GM12878 (cell line): ENCODE measurements around the gene CHL1. TPM values are rescaled to one million over a fixed set of nuclear protein-coding genes. Genes with fewer than 3 reads are reported as not detected.

ENCODE experiments used
- ATAC-seq: fragments of 200-7000 bp; cut with Tn5 transposase; 3 replicates; pipeline ENCODE4 v1.9.1; 2020; ENCODE audit warnings: mild to moderate bottlenecking, moderate library complexity
- BruUV-seq: library from RNA; stranded (reverse); fragments of 400-500 nt; replicated peaks from 2 replicates; lab custom pipeline; 2021; lab: Mats Ljungman, UMichigan
- CTCF ChIA-PET: fragments of 300-600 bp; sonication (Branson Sonifier 250); formaldehyde crosslinking; extraction: SDS; loops from one replicate; lab custom pipeline; 2021; ENCODE audit warnings: inconsistent platforms; lab: Yijun Ruan, JAX
- POLR2A ChIA-PET: fragments of 350-600 bp; formaldehyde crosslinking; extraction: SDS; loops from one replicate; lab custom pipeline; 2021; ENCODE audit warnings: inconsistent platforms; lab: Charles Lee
- RAD21 ChIA-PET: fragments of 300-600 bp; sonication (Branson Sonifier 250); formaldehyde crosslinking; loops from one replicate; lab custom pipeline; 2023; ENCODE audit warnings: antibody characterized with exemption; ENCODE audit not compliant: unreplicated experiment; lab: Charles Lee
- SMC1A ChIA-PET: fragments of 300-600 bp; sonication (Branson Sonifier 250); formaldehyde crosslinking; loops from one replicate; lab custom pipeline; 2023; ENCODE audit not compliant: unreplicated experiment, uncharacterized antibody; lab: Charles Lee
- DNase-seq: peaks from one replicate; pipeline ENCODE4 v3.0.0-alpha.2; 2011; ENCODE audit warnings: low read depth, low spot score
- FAIRE-seq: peaks from 3 replicates; lab custom pipeline; 2011; peaks lifted over from hg19 to GRCh38; lab: Jason Lieb, UNC
- H2AFZ ChIP-seq: 2 replicates; pipeline ENCODE4 v1.6.0; 2011; ENCODE audit warnings: low read depth, low read length, control low read depth; ENCODE audit not compliant: control insufficient read depth
- H3K27ac ChIP-seq: 2 replicates; pipeline ENCODE4 v1.5.1; 2011; ENCODE audit warnings: control low read depth; ENCODE audit not compliant: control insufficient read depth, insufficient read depth
- H3K27me3 ChIP-seq, 2 experiments: replicated peaks in 1 of 2; 2 replicates each; pipeline versions ENCODE4 v1.6.0 to v1.6.1; 2011; ENCODE audit warnings: low read length in 1 of 2; ENCODE audit not compliant: control insufficient read depth in 2 of 2, insufficient read depth in 2 of 2
- H3K36me3 ChIP-seq, 2 experiments: 2 replicates each; pipeline ENCODE4 v1.5.1; 2011; ENCODE audit warnings: low read length in 1 of 2; ENCODE audit not compliant: control insufficient read depth in 2 of 2, insufficient read depth in 2 of 2
- H3K4me1 ChIP-seq: 2 replicates; pipeline ENCODE4 v1.6.1; 2011; ENCODE audit warnings: mild to moderate bottlenecking, low read length, moderate library complexity, mixed read lengths; ENCODE audit not compliant: control insufficient read depth, insufficient read depth
- H3K4me2 ChIP-seq: 2 replicates; pipeline ENCODE4 v1.6.0; 2011; ENCODE audit warnings: control low read depth; ENCODE audit not compliant: control insufficient read depth, insufficient read depth
- H3K4me3 ChIP-seq: fragments of 200-600 bp; sonication (generic); 2 replicates; pipeline ENCODE4 v1.5.1; 2016
- H3K79me2 ChIP-seq: 2 replicates; pipeline ENCODE4 v1.6.0; 2011; ENCODE audit warnings: low read length; ENCODE audit not compliant: control insufficient read depth, insufficient read depth
- H3K9ac ChIP-seq: 2 replicates; pipeline ENCODE4 v1.8.0; 2011; ENCODE audit warnings: low read length, control low read depth, mixed read lengths; ENCODE audit not compliant: control insufficient read depth, insufficient read depth
- H3K9me3 ChIP-seq: replicated peaks from 3 replicates; pipeline ENCODE4 v1.5.1; 2011; ENCODE audit warnings: mild to moderate bottlenecking, low read length; ENCODE audit not compliant: control insufficient read depth, insufficient read depth
- H4K20me1 ChIP-seq: 2 replicates; pipeline ENCODE4 v1.6.0; 2011; ENCODE audit not compliant: control insufficient read depth, insufficient read depth
- ATF7 ChIP-seq: fragments of 450-650 bp; IDR thresholded peaks from 2 replicates; pipeline ENCODE4 v1.6.1; 2016; ENCODE audit warnings: low read depth, mild to moderate bottlenecking
- EP300 ChIP-seq, 2 experiments: fragments of 150-350 bp in 1 of 2; IDR thresholded peaks; 2 replicates each; pipeline ENCODE4 v1.6.1; 2011 to 2012; ENCODE audit warnings: low read depth in 2 of 2, low read length in 2 of 2, borderline replicate concordance in 1 of 2, improper control_type of control experiment in 1 of 2, inconsistent platforms in 1 of 2; ENCODE audit not compliant: control insufficient read depth in 1 of 2
- JUNB ChIP-seq: IDR thresholded peaks from 2 replicates; pipeline ENCODE4 v1.6.1; 2016; ENCODE audit warnings: antibody characterized with exemption, mild to moderate bottlenecking
- RAD51 ChIP-seq: fragments of 450-650 bp; IDR thresholded peaks from 2 replicates; pipeline ENCODE4 v1.6.1; 2016; ENCODE audit warnings: moderate library complexity, mild to moderate bottlenecking, inconsistent platforms
- SREBF2 ChIP-seq: IDR thresholded peaks from 2 replicates; pipeline ENCODE4 v1.6.1; 2012; ENCODE audit warnings: mild to moderate bottlenecking, low read length
- ZZZ3 ChIP-seq: IDR thresholded peaks from 2 replicates; pipeline ENCODE4 v1.6.1; 2011; ENCODE audit warnings: low read depth; ENCODE audit not compliant: control insufficient read depth, insufficient read length
- WGBS: methylation state at CpG from one replicate; pipeline ENCODE4 v1.1.6; 2016; ENCODE audit warnings: low lambda C conversion rate; ENCODE audit not compliant: insufficient replicate concordance, insufficient coverage; ENCODE audit errors: missing lambda C conversion rate; 5-methylcytosine and 5-hydroxymethylcytosine counted together
- in situ Hi-C: fragments of 300-500 bp; cut with MboI; formaldehyde crosslinking; loops from 9 replicates; pipeline ENCODE4 v1.14.3; 2018; ENCODE audit warnings: mixed read lengths
- intact Hi-C: fragments of 100-400 bp; cut with micrococcal nuclease; formaldehyde crosslinking; loops from one replicate; pipeline ENCODE4 v1.14.2; 2022; ENCODE audit not compliant: unreplicated experiment
- polyA plus RNA-seq, 11 experiments: library from polyadenylated mRNA; depleted of rRNA in 4 of 11; unstranded in 6 of 11; stranded (reverse) in 5 of 11; fragments of >200 nt; fragmentation: Nextera tagmentation in 4 of 11; fragmentation: Illumina TruSeq in 1 of 11; extraction: Ambion mirVana in 4 of 11; extraction: Trizol in 1 of 11; gene quantifications; 1 replicate in 1 of 11; 2 replicates in 10 of 11; pipeline versions ENCODE4 v1.2.1 to v1.2.3, GENCODE V29; 2011 to 2016; ENCODE audit warnings: inconsistent platforms in 2 of 11, missing spikeins in 2 of 11, low read depth in 1 of 11
- total RNA-seq, 4 experiments: library from RNA; depleted of rRNA in 3 of 4; stranded (reverse); fragments of >200 nt in 3 of 4; fragmentation: Illumina TruSeq in 1 of 4; extraction: Trizol in 1 of 4; gene quantifications; 2 replicates each; pipeline versions ENCODE4 v1.2.1 to v1.2.3, GENCODE V29; 2013 to 2021
- TF ChIP-seq, protein P1 (sequence below): fragments of 450-650 bp; IDR thresholded peaks from 2 replicates; pipeline ENCODE4 v1.6.1; 2017; ENCODE audit warnings: low read depth, mild to moderate bottlenecking, moderate library complexity
- TF ChIP-seq, protein P2 (sequence below): fragments of 450-650 bp; IDR thresholded peaks from 2 replicates; pipeline ENCODE4 v1.6.1; 2016; ENCODE audit warnings: mild to moderate bottlenecking

CHL1 gene
- total and polyA plus RNA-seq, 10 of the 15 experiments (the other 5 are each of a cell fraction or from before 2014, with no cell fraction given), result 0.71 to 30.4 (median 1.8) TPM

DNA sequence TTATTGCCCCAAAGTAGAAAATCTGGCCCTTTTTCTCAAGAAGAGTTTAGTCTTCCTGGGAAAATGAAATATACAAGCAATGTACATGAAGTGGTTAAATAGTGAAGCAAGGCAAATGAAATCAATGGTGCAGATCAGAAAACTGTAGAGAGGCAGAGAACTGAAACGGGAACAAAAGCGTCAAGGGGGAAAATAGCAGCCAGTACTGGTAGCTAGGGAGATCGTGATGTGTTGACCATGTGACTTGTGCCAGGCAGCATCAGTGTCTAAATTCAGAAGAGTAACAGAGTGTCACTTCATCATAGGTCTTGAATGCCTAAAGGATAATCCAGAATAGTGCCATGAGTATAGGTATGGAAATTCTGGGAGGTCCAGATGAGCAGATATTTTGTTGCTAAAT lies 163.1 kb downstream of the CHL1 start (continued):
- TF ChIP-seq, protein P1, sequence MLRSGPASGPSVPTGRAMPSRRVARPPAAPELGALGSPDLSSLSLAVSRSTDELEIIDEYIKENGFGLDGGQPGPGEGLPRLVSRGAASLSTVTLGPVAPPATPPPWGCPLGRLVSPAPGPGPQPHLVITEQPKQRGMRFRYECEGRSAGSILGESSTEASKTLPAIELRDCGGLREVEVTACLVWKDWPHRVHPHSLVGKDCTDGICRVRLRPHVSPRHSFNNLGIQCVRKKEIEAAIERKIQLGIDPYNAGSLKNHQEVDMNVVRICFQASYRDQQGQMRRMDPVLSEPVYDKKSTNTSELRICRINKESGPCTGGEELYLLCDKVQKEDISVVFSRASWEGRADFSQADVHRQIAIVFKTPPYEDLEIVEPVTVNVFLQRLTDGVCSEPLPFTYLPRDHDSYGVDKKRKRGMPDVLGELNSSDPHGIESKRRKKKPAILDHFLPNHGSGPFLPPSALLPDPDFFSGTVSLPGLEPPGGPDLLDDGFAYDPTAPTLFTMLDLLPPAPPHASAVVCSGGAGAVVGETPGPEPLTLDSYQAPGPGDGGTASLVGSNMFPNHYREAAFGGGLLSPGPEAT, result peak; percentile 53
- TF ChIP-seq EP300 (IDR thresholded peaks at IDR 0.05; ENCODE audit: borderline replicate concordance in 1 of 2, control insufficient read depth in 1 of 2, low read depth in 2 of 2, low read length in 2 of 2) (no peak), RAD51 (peak; percentile 88), JUNB (no peak), SREBF2 (no peak)
- TF ChIP-seq, protein P2, sequence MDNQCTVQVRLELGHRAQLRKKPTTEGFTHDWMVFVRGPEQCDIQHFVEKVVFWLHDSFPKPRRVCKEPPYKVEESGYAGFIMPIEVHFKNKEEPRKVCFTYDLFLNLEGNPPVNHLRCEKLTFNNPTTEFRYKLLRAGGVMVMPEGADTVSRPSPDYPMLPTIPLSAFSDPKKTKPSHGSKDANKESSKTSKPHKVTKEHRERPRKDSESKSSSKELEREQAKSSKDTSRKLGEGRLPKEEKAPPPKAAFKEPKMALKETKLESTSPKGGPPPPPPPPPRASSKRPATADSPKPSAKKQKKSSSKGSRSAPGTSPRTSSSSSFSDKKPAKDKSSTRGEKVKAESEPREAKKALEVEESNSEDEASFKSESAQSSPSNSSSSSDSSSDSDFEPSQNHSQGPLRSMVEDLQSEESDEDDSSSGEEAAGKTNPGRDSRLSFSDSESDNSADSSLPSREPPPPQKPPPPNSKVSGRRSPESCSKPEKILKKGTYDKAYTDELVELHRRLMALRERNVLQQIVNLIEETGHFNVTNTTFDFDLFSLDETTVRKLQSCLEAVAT, result peak; percentile 96

DNA sequence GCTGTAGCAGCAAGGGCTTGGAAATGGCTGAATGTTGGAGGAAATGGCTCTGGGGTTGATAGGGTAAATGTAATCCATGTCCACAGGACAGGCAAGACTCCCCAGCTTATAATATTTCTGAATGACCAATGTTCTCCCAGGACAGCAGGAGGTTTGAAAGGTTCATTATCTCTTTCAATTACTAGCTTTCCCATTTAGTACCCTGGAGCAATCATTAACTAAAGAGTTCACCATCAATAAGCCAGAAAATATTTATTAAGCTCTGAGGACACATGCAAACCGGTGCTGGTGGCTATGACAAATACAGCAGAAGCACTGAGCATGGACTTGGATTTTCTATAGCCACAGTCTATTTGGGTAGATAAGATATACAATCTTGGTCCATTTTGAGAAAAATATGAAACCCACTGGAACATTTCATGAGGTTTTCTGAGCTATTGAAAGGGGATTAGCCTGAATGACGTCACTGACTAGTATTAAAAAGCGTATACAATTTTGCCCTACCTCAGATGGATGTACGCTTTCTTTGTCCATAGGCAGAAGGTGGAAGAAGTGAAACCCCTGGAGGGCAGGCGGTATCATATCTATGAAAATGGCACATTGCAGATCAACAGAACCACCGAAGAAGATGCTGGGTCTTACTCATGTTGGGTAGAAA lies 166.2 kb downstream of the CHL1 start:
- Histone ChIP-seq H3K4me2 (no peak overlapping the region), H3K36me3 (no peaks in the 10 kb centered on the region), H4K20me1 (no peaks in the 10 kb centered on the region), H3K9ac (no peak overlapping the region), H3K4me1 (no peaks in the 10 kb centered on the region), H2AFZ (no peak overlapping the region), H3K27ac (no peak overlapping the region), H3K27me3 (no peaks in the 10 kb centered on the region), H3K9me3 (no peaks in the 10 kb centered on the region), H3K4me3 (no peak overlapping the region), H3K79me2 (no peaks in the 10 kb centered on the region)
- ChIA-PET SMC1A (interaction anchor here (0.6 to 2.8 kb wide), 9 partner anchors 10 to 320 kb away, joined by 3 to 40 read pairs (median 6); no protein-coding TSS in a partner anchor), POLR2A (interaction anchor here (1.1 to 1.7 kb wide), 2 partner anchors 8 to 10 kb away, joined by 3 to 4 read pairs; no protein-coding TSS in a partner anchor), RAD21 (interaction anchor here (0.8 to 3.3 kb wide), 4 partner anchors 9 to 321 kb away, joined by 3 to 27 read pairs (median 6); no protein-coding TSS in a partner anchor), CTCF (interaction anchor here (1.1 to 3.4 kb wide), 8 partner anchors 10 to 320 kb away, joined by 3 to 40 read pairs (median 4); no protein-coding TSS in a partner anchor)
- peak; percentile 61 for TF ChIP-seq ATF7
- TF ChIP-seq ZZZ3, result no peak
- ATAC-seq, result no peak
- FAIRE-seq, result no peak
- 46% methylated on average over 6 of the region's 6 CpGs for WGBS
- in situ Hi-C loops, result no loop called here
- no TSS peak for BruUV-seq
- intact Hi-C loops, result no loop called here
- DNase-seq, result no peak
